Pancreas (tissue), 10 donors: Measurements from ENCODE around the gene MS4A8. TPM values are rescaled to one million over a fixed set of nuclear protein-coding genes. Genes with fewer than 3 reads are reported as not detected.
"Not testable (repeated sequence)": the region's sequence is repeated elsewhere in the genome, so short reads cannot be mapped to it uniquely, and the experiment has no call there.

Source experiments
- ATAC-seq, 4 donors: fragments of 200-7000 bp; cut with Tn5 transposase; one replicate each; pipeline versions ENCODE4 v1.8.0 to v1.9.1; 2020; ENCODE audit warnings: mild to moderate bottlenecking in 4 of 4, moderate library complexity in 4 of 4
- DNase-seq, 6 donors: peaks; one replicate each; pipeline ENCODE4 v3.0.0-alpha.2; 2020
- FAIRE-seq: peaks from 2 replicates; lab custom pipeline; 2012; peaks lifted over from hg19 to GRCh38; lab: Jason Lieb, UNC
- H3K27ac ChIP-seq, 4 donors: fragments of 200-600 bp; sonication (generic); 1 replicate in 3 of 4; 2 replicates in 1 of 4; pipeline versions ENCODE4 v1.5.0 to v1.8.0; 2020
- H3K27me3 ChIP-seq, 4 donors: fragments of 200-600 bp; one replicate each; pipeline ENCODE4 v1.8.0; 2021
- H3K36me3 ChIP-seq, 3 donors: fragments of 200-600 bp; sonication (generic) in 1 of 3; one replicate each; pipeline versions ENCODE4 v1.5.0 to v1.8.0; 2020 to 2021
- H3K4me1 ChIP-seq, 3 donors: fragments of 200-600 bp; one replicate each; pipeline ENCODE4 v1.8.0; 2021
- H3K4me3 ChIP-seq, 4 donors: fragments of 200-600 bp; sonication (generic) in 2 of 4; one replicate each; pipeline versions ENCODE4 v1.5.0 to v1.8.0; 2020 to 2021
- H3K9me3 ChIP-seq, 4 donors: fragments of 200-600 bp; one replicate each; pipeline ENCODE4 v1.8.0; 2021
- WGBS, 2 donors: extraction: QIAGEN DNeasy Blood & Tissue Kit; methylation state at CpG; one replicate each; pipeline ENCODE4 v1.1.7; 2013; 5-methylcytosine and 5-hydroxymethylcytosine counted together
- intact Hi-C, 3 donors: fragments of 100-400 bp; cut with DNase I; formaldehyde crosslinking; loops; one replicate each; pipeline versions ENCODE4 v1.11.1 to v1.14.2; 2022
- polyA plus RNA-seq, 2 donors: library from polyadenylated mRNA; stranded (reverse); fragments of 200-250 nt; gene quantifications; one replicate each; pipeline ENCODE4 v1.2.3, GENCODE V29; 2013
- total RNA-seq, 6 donors: library from RNA; stranded (reverse); fragmentation: NEBNext Ultra II Directional in 4 of 6; extraction: Animal tissue kit (Norgen Biotek cat#: 25700) in 4 of 6; gene quantifications; one replicate each; pipeline versions ENCODE4 v1.2.1 to v1.2.4, GENCODE V29; 2021 to 2023
- TF ChIP-seq, protein P1 (sequence below), 4 donors: fragments of 200-600 bp; sonication (generic) in 3 of 4; IDR thresholded peaks; one replicate each; pipeline versions ENCODE4 v1.5.0 to v1.8.0; 2021; ENCODE audit warnings: antibody characterized with exemption in 4 of 4
- donor health status: healthy with polysubstance abuse.
- donor health status: DM: no; HTN: no; CAD: no; lungs with moderate emphysema.
- donor health status: DM: no; HTN: no; CAD: no.
- donor health status: control.
- donor health status: control.
- donor health status: Bipolar disorder and iron deficiency.
- donor health status: DM: yes; HTN: yes; CAD: no.
- donor health status: DM: no; HTN: no; CAD: no.
- donor health status: DM: no; HTN: no; CAD: no.
- donor health status: DM: yes; HTN: yes; CAD: no.

Gene MS4A8
- total and polyA plus RNA-seq, 8 donors, result 0.56 to 4.2 (median 1.7) TPM

DNA sequence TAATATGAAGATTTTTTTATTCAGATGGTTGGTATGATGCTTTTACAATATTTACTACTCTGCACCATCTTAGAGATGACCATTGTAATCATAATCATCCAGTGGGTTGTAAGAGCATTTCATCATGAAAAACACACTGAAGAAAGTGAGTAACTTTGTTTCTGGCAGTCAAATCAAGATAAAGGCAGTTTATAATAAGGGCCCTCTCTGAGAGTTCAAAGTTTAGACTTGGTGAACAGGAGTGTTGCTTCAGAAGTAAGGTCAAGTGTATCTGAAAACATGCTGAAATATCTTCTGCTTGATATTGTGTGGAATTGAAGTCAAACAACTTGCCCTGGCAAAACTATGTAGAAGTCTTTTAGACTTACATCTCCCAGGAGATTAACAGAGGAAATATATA is 19.5 kb upstream of the MS4A8 start:
- no peak for FAIRE-seq
- no peak overlapping the region for H3K27ac ChIP-seq
- no peak for DNase-seq
- H3K9me3 ChIP-seq, result no peaks in the 10 kb centered on the region
- intact Hi-C loops, result no loop called here
- TF ChIP-seq, protein P1, sequence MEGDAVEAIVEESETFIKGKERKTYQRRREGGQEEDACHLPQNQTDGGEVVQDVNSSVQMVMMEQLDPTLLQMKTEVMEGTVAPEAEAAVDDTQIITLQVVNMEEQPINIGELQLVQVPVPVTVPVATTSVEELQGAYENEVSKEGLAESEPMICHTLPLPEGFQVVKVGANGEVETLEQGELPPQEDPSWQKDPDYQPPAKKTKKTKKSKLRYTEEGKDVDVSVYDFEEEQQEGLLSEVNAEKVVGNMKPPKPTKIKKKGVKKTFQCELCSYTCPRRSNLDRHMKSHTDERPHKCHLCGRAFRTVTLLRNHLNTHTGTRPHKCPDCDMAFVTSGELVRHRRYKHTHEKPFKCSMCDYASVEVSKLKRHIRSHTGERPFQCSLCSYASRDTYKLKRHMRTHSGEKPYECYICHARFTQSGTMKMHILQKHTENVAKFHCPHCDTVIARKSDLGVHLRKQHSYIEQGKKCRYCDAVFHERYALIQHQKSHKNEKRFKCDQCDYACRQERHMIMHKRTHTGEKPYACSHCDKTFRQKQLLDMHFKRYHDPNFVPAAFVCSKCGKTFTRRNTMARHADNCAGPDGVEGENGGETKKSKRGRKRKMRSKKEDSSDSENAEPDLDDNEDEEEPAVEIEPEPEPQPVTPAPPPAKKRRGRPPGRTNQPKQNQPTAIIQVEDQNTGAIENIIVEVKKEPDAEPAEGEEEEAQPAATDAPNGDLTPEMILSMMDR (IDR thresholded peaks at IDR 0.05), result no peak
- H3K4me3 ChIP-seq, result no peak overlapping the region
- peaks cover 7 to 15% (median 9%) of the 10 kb centered on the region in 3 donors for H3K4me1 ChIP-seq
- no peaks in the 10 kb centered on the region for H3K27me3 ChIP-seq
- no peaks in the 10 kb centered on the region for H3K36me3 ChIP-seq
- ATAC-seq, result no peak

DNA sequence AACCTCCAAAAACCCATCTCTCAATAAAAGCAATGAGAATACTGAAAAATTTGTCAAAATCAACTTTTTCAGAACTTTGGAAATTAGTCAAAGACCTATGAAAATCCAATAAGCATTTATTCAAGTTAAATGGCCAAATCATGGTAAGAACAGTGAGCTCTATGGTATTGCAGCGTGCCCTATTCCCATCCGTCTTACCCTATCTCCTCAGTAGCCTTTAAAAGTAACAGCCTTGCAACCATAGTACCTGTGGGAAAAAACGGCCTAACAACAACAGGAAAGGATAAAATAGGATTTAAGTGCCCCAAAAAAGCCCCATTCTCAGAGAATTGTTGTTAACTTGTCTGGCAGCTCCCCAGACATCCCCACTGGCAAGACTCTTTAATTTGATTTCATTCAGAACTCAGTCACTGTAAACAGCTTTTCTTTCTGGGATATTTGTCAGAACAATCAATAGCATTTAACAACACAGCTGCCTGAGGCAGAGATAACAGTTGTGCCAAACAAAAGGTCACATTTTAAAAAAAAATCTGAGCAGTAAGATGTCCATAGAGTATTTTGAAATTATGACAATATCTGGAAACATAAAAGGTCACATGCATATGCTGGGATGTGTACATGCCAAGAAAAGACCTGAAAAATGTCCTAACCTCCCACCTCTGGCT is 18.8 kb upstream of the MS4A8 start:
- 30 to 32% methylated on average over 3 of the region's 3 CpGs for WGBS, 2 donors
- H3K4me1 ChIP-seq, result peaks cover 7 to 15% (median 9%) of the 10 kb centered on the region in 3 donors
- no peak for FAIRE-seq
- no peak overlapping the region for H3K4me3 ChIP-seq
- no peaks in the 10 kb centered on the region for H3K36me3 ChIP-seq
- intact Hi-C loops, result no loop called here
- H3K9me3 ChIP-seq, result no peaks in the 10 kb centered on the region
- DNase-seq, result peak in 1 of 6 donors; percentile 21
- TF ChIP-seq, protein P1 (IDR thresholded peaks at IDR 0.05), result no peak
- peak; percentile 56 to 89 (median 72) for ATAC-seq
- H3K27me3 ChIP-seq, result no peaks in the 10 kb centered on the region
- H3K27ac ChIP-seq, result no peak overlapping the region

DNA sequence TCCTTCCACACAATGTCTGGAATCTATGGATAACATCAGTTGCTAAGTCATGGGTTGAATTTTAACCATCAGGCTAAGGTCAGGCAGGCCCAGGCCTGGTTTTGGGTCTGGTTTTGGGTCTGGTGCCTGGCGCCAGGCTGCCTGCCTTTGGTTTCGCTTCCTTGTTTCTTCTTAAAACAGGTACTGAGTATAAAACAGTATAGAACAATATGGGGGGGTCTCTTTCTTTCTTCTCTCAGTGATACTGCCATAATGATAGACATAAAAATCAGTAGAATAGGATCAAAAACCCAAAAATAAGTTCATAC is 14.9 kb upstream of the MS4A8 start:
- FAIRE-seq, H3K9me3 ChIP-seq, H3K4me3 ChIP-seq, H3K36me3 ChIP-seq, DNase-seq, H3K27me3 ChIP-seq, ATAC-seq, H3K27ac ChIP-seq, intact Hi-C loops: not testable (repeated sequence)
- peaks cover 7 to 15% (median 9%) of the 10 kb centered on the region in 3 donors for H3K4me1 ChIP-seq
- WGBS, 2 donors, result 89 to 100% methylated on average over 2 of the region's 2 CpGs

DNA sequence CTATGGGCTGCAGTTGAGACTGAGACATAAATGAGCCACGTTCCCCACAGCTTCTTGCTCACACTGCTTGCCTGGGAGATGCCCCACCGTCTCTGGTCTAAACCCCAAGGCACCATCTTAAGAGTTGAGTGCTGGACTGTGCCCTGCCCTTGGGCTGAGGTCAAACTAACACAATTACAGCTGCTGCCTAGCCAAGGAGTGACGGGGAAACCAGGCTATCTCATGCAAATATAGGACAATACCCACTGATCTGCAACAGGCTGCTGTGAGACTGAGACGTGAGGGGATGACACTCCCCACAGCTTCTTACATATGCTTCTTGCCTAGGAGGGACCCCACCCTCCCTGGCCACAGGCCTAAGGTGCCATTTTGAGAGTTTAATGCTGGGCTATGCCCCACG is 7.8 kb upstream of the MS4A8 start:
- no peak overlapping the region for H3K27ac ChIP-seq
- TF ChIP-seq, protein P1 (IDR thresholded peaks at IDR 0.05), result no peak
- no peaks in the 10 kb centered on the region for H3K4me1 ChIP-seq
- no peak overlapping the region for H3K4me3 ChIP-seq
- H3K27me3 ChIP-seq, result no peaks in the 10 kb centered on the region
- intact Hi-C loops, result no loop called here
- FAIRE-seq (no peak), ATAC-seq (no peak), DNase-seq (no peak)
- no peaks in the 10 kb centered on the region for H3K36me3 ChIP-seq
- no peaks in the 10 kb centered on the region for H3K9me3 ChIP-seq
- 85 to 87% methylated on average over 5 of the region's 5 CpGs for WGBS, 2 donors

DNA sequence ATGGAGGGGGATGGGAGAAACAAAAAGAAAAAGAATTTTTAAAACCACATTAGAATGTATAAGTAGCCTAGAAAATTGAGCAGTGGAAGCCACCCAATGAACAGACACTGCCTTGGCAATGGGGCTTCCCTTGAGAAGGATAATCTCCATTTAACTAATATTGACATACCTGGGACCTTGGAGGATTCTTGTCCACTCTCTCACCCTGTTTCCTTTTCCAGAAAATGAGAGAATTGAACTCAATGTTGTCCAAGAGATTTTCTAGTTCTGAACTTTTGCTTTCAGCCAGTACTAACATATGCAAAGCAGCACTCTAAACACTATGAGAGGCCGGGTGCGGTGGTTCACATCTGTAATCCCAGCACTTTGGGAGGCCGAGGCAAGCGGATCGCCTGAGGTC is 524 bp downstream of the MS4A8 start:
- Histone ChIP-seq H3K4me3 (peak overlapping the region in 1 of 4 donors; percentile 3), H3K9me3 (no peaks in the 10 kb centered on the region), H3K27me3 (no peaks in the 10 kb centered on the region), H3K36me3 (no peaks in the 10 kb centered on the region), H3K27ac (peak overlapping the region in 1 of 4 donors; percentile 34), H3K4me1 (peaks cover 0 to 18% (median 13%) of the 10 kb centered on the region in 3 donors)
- no peak for ATAC-seq
- intact Hi-C loops, result loop anchor here in 1 of 3 donors (10.0 kb wide), 1 partner anchor 55 kb away; the partner anchor contains the start of gene MS4A15
- DNase-seq, result no peak
- TF ChIP-seq, protein P1 (IDR thresholded peaks at IDR 0.05), result no peak
- FAIRE-seq, result no peak
- 97% methylated on average over 5 of the region's 5 CpGs for WGBS, 2 donors
